ENCODE data around the gene IRAG1.

GRCh38 chr11:10692531-10693115 is 932 bp downstream of the IRAG1 start:
- TF ChIP-seq TAF1 (IDR thresholded peaks at IDR 0.05; ENCODE audit: low read depth) (no peak), MAX (IDR thresholded peaks at IDR 0.05) (no peak), TCF12 (IDR thresholded peaks at IDR 0.05; ENCODE audit: low read depth) (no peak), RAD21 (IDR thresholded peaks at IDR 0.05; ENCODE audit: low read depth) (no peak), CEBPB (IDR thresholded peaks at IDR 0.05) (no peak), YY1 (IDR thresholded peaks at IDR 0.05; ENCODE audit: low read depth) (no peak), USF1 (IDR thresholded peaks at IDR 0.05) (no peak), ZBTB7A (IDR thresholded peaks at IDR 0.05; ENCODE audit: low read depth) (no peak), REST (IDR thresholded peaks at IDR 0.05; ENCODE audit: low read depth) (no peak), CREB1 (IDR thresholded peaks at IDR 0.05; ENCODE audit: low read depth) (no peak), EP300 (IDR thresholded peaks at IDR 0.05; ENCODE audit: borderline replicate concordance) (no peak), EGR1 (IDR thresholded peaks at IDR 0.05) (no peak), FOXM1 (IDR thresholded peaks at IDR 0.05; ENCODE audit: borderline replicate concordance, low read depth) (no peak)
